CD4-positive, alpha-beta T cell treated with Interleukin-2 at 100 ng/mL for 4 hours (primary cell): ENCODE data around the gene POU2AF1.

Experiments
- DNase-seq: peaks from one replicate; pipeline ENCODE4 v3.0.0-alpha.2; 2020; ENCODE audit warnings: low spot score

Gene POU2AF1

DNA sequence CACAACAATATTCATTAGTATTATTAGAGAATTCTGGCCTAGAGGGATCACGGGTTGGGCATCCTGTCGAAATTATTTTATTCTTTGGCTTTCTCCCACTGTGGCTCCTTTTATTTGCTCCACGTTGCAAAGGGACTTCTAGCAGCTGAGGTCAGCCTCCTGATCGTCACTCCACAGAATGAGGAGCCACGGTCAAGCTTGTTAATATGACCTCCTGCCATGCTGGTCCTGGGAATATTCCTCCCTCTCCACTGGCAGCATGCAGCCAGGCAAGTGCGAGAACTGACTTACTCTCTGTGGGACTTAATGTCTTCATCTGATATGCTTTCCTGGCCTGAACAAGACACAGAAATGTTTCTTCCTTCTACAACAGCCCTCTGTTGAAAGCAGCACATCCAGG is 59.8 kb downstream of the POU2AF1 start:
- DNase-seq = no peak

DNA sequence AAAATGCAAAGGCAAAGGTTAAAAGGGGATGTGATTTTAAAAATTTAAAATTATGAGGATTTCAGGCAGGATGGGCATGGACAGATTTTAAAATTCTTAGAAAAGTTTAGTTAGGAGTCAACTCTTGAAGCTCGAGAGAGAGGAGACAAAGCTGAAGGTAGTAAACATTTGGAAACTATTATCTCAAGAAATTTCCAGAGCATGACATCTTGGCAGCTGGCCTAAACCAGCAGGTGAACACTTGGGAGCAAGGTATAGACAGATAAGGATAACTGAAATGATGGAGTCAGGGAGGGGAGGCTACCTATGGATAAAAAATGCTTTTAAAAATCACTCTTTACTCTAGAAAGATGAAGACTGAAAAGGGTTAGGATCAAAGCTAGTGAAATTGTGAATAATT is 67.0 kb downstream of the POU2AF1 start:
- DNase-seq = no peak

DNA sequence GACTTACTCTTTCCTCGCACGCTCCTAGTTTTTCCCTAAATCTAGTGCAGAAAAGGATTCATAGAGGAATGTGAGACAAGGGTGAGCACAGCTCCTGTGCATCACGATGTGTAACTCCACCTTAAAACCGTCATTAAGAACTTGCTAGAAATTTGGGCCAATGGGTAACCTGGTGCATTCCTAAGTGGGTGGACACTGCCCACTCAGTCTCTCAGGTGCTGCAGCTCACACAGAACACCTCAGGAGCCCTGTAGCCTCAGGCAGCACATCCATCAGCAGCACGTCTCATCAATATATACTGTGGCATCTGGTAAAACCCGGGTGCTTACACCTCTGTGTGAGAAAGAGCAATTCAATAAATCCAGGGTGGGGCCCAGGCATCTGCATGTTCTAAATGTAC is 68.4 kb downstream of the POU2AF1 start:
- no peak for DNase-seq

DNA sequence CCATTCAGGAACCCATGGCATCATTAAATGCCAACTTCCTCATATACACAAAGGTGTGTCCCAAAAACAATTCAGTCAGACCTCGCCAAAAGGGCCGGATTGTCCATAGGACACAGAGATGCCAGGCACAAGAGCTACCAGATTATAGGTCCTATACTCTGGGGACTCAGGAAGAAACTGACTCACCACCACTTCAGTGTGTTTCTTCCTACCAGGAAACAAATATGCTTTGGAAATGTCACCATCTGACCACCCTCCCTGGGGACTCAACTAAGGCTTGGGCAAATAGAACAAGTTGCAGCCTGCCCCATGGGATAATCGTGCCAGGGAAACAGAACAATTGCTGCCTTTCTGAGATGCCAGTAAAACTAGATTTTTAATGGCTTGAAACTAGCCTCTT is 69.0 kb downstream of the POU2AF1 start:
- no peak for DNase-seq

DNA sequence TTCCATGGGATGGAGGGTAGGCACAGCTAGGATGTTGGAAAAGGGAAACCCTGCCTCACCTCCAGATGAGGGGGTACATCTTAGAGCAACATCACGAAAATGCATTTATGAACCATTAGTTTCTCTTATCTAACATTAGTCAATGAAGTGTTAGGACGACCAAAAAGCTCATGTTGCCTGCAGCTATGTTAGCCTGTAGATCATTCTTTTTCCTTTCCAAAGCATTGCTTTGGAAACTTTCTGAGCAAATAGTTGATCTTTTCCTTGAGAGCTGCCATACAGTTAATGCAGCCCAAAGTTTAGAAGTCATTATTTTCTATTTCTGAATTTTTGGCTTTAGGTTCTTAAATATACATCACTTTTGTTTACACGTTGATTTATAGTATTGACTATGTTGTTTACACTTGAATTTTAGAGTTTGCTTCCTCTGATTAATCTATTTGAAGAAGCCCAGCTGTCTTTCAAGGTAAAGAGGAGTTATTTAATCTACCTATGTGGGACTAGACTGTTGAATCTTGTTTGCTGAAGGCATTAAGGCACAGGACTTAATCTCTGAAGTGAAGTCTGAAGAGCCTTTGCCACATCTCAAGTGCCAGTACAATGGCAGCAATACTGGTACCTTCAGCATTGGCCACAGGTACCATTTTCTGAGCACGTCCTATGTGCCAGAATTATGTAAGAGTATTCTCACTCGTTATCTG is 69.7 kb downstream of the POU2AF1 start:
- no peak for DNase-seq

DNA sequence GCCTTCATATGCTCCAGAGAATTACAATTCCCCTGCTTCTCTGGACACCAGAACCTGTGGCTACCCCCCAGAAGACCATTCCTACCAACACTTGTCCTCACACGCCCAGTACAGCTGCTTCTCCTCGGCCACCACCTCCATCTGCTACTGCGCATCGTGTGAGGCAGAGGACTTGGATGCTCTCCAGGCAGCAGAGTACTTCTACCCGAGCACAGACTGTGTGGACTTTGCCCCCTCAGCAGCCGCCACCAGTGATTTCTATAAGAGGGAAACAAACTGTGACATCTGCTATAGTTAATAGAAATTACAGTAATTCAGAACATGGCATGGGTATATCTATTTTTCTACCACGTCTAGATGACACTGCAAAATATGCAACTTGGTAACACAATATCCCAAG is 70.9 kb downstream of the POU2AF1 start:
- no peak for DNase-seq

DNA sequence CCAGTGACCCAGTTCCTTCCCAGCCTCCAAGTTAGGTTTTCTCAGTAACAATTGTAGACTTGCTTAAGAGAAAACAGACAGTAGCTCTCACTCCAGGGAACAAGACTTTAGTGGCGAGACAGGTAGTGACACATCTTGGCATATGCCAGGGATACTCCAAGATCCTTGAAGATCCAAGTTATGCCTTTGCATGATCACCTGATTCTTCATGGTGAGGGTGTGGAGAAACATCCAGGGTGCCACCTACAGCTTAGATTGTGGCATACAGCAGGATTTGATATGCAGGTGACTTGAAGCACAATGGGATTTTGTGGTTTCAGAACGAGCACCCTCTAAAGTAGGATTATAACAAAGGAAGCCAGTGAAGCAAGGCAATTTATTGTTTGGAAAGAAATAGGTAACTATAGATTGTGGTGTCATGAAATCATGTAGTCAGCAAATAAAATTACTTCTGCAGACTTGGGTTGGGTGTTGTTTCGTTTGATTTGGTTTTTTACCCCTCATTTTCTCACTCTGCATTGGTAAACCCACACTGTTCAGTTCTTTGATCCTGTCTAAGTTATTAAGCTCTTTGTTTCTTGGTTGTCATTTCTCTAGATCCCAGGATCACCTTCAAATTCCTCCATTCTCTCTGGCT is 71.5 kb downstream of the POU2AF1 start:
- DNase-seq = no peak

DNA sequence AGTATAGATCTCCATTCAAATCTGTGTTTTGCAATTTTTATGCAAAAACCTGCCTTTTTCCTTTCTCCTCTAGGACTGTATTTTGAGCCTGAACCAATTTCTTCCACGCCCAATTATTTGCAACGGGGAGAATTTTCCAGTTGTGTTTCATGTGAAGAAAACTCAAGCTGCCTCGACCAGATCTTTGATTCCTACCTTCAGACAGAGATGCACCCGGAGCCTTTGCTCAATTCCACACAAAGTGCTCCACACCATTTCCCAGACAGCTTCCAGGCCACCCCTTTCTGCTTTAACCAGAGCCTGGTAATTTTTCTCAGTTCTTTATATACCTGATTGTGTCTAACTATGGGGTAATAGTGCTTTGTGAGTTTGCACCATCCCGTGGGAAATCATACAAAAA is 72.8 kb downstream of the POU2AF1 start:
- no peak for DNase-seq

DNA sequence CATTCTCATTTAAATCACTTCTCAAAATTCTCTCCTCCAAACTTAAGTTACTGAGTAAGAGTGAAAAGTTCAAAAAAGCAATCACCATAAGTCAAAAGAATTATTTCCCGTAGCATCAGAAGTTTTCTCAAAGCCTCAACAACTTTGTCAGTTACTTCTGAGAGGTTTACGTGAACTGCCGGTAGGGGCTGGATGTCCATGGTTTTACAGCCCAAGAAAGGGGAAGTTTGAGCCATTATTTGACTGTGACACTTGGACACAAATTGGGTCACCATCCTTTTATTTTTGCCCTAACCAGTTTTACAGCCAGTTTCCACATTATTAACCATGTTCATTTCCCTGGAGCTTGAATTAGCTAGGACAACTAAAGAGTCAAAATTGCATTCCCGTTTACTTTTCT is 73.2 kb downstream of the POU2AF1 start:
- no peak for DNase-seq

DNA sequence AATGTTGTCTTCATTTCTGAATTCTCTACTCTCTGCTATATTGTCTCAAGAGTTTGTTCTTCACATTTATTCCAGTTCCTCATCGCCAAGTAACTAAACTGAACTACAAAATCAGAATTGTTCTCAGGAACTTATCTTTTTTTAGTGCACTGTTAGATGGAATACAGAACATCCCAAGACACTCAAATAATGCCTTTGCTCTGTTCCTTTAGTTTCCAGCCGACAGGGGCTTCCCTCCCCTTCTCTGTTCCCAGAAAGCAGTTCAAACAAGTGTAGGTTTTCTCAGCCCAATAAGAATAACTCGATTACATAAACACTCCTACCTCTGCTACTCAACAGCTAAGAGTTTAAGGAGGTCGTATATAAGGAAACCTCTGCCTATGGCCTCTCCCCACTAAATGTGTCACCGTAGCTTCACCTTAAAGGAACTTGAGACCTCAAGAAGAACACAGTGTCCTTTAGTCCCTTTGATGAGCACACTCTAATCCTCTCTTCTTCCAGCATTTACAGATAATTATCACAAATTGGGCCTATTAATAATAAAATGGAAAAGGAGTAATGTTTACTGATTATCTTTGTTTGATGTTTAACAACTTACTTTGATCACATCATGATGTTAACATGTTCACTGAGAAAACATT is 73.8 kb downstream of the POU2AF1 start:
- DNase-seq = no peak

DNA sequence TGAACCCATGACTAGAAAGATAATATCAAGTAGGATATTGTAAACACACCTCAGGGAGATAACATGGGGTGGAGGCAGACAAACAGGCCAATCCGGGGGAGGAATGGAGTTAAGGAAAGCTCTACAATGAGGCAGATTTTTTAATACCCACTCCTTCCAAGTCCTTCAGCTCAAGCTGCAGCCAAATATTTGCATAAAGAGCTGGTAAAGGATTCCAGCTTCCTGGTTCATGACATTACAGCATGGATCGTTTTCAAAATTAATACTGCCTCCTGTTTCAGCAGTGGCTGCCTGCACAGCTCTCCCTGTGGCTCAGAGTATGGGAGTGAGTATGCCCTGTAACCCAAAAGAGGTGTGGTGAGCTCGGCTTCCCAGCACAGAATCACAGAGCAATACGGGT is 75.6 kb downstream of the POU2AF1 start:
- DNase-seq = no peak

DNA sequence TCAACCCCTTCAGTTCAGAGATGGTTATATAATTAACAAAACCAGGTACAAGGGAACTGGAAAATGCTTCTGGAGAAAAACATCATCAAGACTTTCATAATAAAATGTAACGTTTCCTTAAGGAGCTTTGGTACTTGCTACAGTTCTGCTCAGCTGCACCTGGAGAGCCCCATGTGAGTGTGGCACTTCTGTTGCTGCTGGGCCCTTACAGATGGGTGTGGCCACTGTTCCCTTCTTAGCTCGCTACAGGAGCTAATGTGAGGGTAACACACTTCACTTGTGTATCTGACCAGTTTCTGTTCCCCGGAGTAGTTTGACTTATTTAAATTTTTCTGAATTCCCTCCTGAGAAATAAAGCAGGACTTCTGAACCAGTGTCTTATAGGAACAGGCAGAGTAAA is 76.8 kb downstream of the POU2AF1 start:
- DNase-seq = no peak
